Measurements from ENCODE around the gene PARP14. TPM values are rescaled to one million over a fixed set of nuclear protein-coding genes. Genes with fewer than 3 reads are reported as not detected.
"Not testable (repeated sequence)": the region's sequence is repeated elsewhere in the genome, so short reads cannot be mapped to it uniquely, and the experiment has no call there.

The PARP14 gene
- total and polyA plus RNA-seq, 2 donors (not counting 3 experiments of a cell fraction or from before 2014, with no cell fraction given): 19.7 to 41.5 TPM

GRCh38 chr3:122745369-122746021 is 64.9 kb downstream of the PARP14 start:
- Histone ChIP-seq H3K9me1 (replicated peaks; ENCODE audit: control insufficient read depth, extremely low read depth, insufficient read depth, low read length) (no peaks in the 10 kb centered on the region), H3K79me2 (ENCODE audit: control insufficient read depth, insufficient read depth, low read length) (no peaks in the 10 kb centered on the region), H2AFZ (ENCODE audit: low read depth, low read length) (no peak overlapping the region), H3K36me3 (ENCODE audit: control insufficient read depth in 2 of 2, extremely low read depth in 1 of 2, insufficient read depth in 2 of 2, low read length in 2 of 2) (no peaks in the 10 kb centered on the region), H3K9ac (replicated peaks; ENCODE audit: extremely low read depth, insufficient read depth, low read length) (no peak overlapping the region), H3K4me2 (ENCODE audit: insufficient read depth, low read length) (no peak overlapping the region), H3K4me3 (replicated peaks in 1 of 3; ENCODE audit: insufficient read depth in 1 of 3, low read depth in 1 of 3, low read length in 3 of 3) (no peak overlapping the region), H3K27me3 (ENCODE audit: control insufficient read depth in 2 of 2, insufficient read depth in 2 of 2, low read length in 2 of 2) (no peaks in the 10 kb centered on the region), H3K27ac (ENCODE audit: insufficient read depth, low read depth, low read length) (no peak overlapping the region), H3K9me3 (replicated peaks; ENCODE audit: control insufficient read depth, insufficient read depth, low read length) (no peaks in the 10 kb centered on the region), H4K20me1 (replicated peaks; ENCODE audit: control insufficient read depth, extremely low read depth, insufficient read depth, low read length) (no peaks in the 10 kb centered on the region), H3K4me1 (ENCODE audit: control insufficient read depth, extremely low read depth, insufficient read depth, low read length) (no peaks in the 10 kb centered on the region)
- no peak for DNase-seq (ENCODE audit: low read depth, low spot score)
- intact Hi-C loops (cut with micrococcal nuclease) (no loop called here), dilution Hi-C loops (cut with MboI; ENCODE audit: extremely low pct_ligation_motif_present, low sequenced_read_pairs) (no loop called here)
- ChIA-PET POLR2A (interaction anchor here (0.7 kb wide), 2 partner anchors 40 to 329 kb away, joined by 3 to 4 read pairs; no protein-coding TSS in a partner anchor), CTCF (interaction anchor here (1.0 to 3.6 kb wide), 3 partner anchors 10 to 260 kb away, joined by 3 to 28 read pairs (median 3); no protein-coding TSS in a partner anchor)
- no peak for FAIRE-seq
- TF ChIP-seq MAX (IDR thresholded peaks at IDR 0.05; ENCODE audit: insufficient read depth, insufficient read length): no peak
- BruUV-seq (replicated peaks): no TSS peak

GRCh38 chr3:122747295-122747694 is 66.7 kb downstream of the PARP14 start:
- BruUV-seq (replicated peaks); H4K20me1 ChIP-seq (replicated peaks; ENCODE audit: control insufficient read depth, extremely low read depth, insufficient read depth, low read length); H3K27ac ChIP-seq (ENCODE audit: insufficient read depth, low read depth, low read length); FAIRE-seq; CTCF ChIA-PET; H3K4me2 ChIP-seq (ENCODE audit: insufficient read depth, low read length); H3K4me1 ChIP-seq (ENCODE audit: control insufficient read depth, extremely low read depth, insufficient read depth, low read length); H3K4me3 ChIP-seq (replicated peaks in 1 of 3; ENCODE audit: insufficient read depth in 1 of 3, low read depth in 1 of 3, low read length in 3 of 3); H3K27me3 ChIP-seq (ENCODE audit: control insufficient read depth in 2 of 2, insufficient read depth in 2 of 2, low read length in 2 of 2); H3K79me2 ChIP-seq (ENCODE audit: control insufficient read depth, insufficient read depth, low read length); intact Hi-C loops (cut with micrococcal nuclease); H3K9me1 ChIP-seq (replicated peaks; ENCODE audit: control insufficient read depth, extremely low read depth, insufficient read depth, low read length); H3K9me3 ChIP-seq (replicated peaks; ENCODE audit: control insufficient read depth, insufficient read depth, low read length); POLR2A ChIA-PET; H2AFZ ChIP-seq (ENCODE audit: low read depth, low read length); dilution Hi-C loops (cut with MboI; ENCODE audit: extremely low pct_ligation_motif_present, low sequenced_read_pairs); H3K36me3 ChIP-seq (ENCODE audit: control insufficient read depth in 2 of 2, extremely low read depth in 1 of 2, insufficient read depth in 2 of 2, low read length in 2 of 2); H3K9ac ChIP-seq (replicated peaks; ENCODE audit: extremely low read depth, insufficient read depth, low read length); DNase-seq (ENCODE audit: low read depth, low spot score): not testable (repeated sequence)

Measured in endothelial cell of umbilical vein (primary cell).